NCI-H510A treated with DMSO at 0.1 percent for 48 hours (cell line): ENCODE results near the gene ETNK2.
"Not testable (repeated sequence)": the region's sequence is repeated elsewhere in the genome, so short reads cannot be mapped to it uniquely, and the experiment has no call there.

ENCODE experiments used
- DNase-seq: peaks from one replicate; lab custom pipeline; 2025; lab: John Stamatoyannopoulos, UW

The ETNK2 gene

DNA sequence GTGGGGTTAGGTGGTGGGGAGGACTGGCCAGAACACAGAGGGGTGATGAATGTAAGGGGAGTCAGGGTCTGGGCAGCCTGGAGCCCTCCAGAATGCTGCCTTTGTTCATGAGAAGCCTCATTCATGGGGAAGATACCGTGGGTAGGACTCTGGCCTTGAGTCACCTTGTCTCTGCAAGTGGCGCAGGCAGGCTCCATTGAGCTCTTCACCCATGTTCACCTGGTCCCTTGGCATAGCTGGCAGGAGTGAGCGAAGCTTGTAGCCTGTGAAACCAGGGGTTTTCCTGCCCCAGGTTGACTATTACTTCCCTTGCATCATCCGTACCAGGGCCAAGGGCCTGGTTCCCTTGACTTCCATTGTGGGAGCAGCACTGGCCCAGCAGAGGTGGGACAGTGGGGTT is 53.2 kb downstream of the ETNK2 start:
- DNase-seq, result no peak

DNA sequence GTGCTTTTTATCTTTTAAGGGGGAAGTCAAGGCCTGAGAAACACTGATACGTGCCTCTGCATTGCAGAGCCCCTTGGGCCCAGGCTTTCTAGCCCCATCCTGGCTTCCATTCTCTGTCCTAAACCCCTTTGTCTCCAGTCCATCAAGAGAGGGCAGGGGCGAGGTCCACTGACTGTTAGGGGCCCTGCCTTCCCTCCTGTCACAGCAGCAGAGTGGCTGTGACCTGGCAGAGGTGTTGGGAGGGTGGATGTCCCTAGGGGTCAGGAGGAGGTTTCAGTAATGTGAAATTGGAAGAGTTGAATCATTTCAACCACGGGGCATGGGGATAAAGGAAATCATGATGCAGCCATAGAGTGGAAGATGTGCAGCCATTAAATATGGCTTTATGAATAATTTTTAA is 54.9 kb downstream of the ETNK2 start:
- DNase-seq, result no peak

DNA sequence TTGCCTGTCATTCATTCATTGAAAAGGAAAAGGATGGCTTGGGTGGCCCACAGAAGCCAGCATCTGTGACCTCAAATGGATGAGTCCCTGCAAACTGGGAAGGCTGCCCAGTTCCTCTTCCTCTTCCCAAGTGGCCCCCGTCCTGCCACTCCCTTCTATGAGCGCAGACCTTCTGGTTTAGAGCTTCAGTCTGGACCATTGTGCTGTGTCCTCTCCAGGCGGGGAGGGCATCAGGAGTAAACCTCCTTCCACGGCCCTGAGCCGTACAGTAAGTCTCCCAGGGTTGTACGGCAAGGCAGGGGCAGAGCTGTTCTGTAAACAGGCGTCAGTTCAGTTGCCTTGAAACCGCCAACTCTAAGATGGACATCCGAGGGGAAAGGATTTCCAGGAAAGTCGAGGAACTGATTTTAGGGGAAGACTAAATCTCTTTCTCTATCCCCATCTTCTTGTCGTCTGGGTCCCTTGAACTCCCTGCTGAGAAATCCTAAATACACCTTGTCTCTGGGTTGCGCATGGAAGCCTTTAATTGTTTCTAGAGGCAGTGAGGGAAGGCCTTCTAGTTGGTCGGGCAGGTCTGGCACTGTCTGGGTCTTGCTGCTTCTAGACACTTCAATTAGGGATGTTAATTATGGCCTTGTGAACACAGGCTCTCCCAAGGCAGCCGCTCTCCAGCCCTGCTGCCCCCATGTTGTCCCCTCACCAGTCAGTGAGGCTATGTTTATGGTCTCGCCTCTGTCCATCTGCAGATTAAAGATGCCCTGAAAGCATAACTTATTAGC is 56.8 kb downstream of the ETNK2 start:
- DNase-seq, result no peak

DNA sequence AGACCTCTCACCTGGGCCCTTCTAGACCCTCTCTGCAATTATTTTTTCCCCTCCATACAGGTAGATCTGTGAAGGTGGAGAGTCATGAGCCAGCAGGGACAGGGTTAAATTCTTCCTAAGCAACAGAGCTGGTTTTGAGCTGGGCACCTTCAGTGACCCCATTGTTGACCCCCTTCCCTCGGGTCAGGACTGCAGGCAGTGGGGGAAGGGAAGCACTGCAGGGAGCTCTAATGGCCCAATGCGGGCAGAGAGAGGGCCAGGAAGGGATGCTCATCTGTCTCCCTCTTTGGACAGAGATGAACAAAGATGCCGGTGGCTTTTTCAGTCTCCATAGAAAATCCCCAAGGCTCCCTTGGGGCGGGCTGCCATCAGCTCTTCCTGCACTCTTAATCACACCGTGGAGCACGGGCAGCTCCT is 57.5 kb downstream of the ETNK2 start:
- no peak for DNase-seq

DNA sequence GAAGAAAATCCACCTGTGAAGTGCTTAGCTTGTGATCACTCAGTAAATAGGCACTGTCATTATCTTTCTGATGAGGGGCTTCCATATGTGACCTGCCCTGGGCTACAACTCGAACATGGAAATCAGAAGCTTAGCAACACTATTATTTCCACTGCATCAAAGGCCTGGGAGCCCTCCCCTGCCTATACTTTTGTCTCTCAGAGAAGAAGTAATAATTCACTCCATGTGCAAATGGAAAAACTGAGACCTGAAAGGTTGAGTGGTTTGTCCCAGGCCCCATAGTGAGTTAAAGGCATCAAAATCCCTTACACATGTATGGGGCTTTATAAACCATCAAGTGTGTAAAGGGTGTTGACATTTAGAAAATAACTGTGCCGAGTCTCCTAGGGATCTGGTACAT is 58.1 kb downstream of the ETNK2 start:
- no peak for DNase-seq

DNA sequence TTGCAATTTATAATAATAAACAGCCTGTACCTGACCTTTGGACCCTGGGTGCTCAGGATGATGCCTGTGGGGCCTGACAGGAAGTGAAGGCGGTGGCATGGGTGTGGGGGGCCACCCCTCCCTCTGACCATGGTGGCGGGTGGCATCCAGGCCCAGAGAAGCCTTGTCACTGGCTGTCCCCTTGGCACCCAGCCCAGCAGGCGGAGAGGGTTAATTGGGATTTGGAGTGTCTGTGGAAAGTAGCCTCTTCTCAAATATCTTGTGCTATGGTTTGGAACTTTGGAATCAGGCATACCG is 58.5 kb downstream of the ETNK2 start:
- DNase-seq, result peak; percentile 51

DNA sequence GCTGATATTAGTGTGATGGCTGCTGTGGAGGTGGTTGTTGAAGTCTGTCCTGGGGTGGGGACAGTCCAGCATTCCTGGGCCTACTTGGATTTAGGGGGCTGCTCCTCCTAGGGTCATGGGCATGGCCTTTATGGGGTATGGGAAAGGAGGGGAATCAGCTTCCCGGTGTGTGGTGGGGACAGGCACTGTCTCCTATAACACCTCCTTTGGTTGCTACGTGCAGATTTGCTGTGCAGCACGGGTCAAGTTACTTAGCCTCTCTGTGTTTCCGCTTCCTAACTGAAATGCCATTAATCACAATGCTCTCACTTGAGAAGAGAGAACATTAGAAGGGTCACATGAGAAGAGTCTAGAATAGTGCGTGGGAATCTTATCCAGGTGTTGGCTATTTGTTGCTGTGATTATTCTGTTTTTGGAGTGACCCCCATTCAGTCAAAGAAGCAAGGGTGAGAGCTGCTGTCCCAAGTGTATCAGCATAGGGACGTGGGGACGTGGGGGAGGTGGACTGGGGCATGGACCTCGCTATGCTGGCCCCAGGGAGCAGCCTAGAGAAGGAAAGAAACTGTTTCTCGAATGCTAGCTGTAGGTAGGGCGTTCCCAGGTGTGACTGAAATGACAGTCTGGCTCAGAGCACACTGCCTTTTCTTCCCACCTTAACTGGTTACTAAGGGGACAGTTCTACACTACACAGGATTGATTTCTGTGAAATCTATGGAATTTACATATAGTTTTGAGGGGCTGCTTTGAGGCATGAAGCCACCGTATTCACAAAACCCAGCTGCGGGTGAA is 59.0 kb downstream of the ETNK2 start:
- DNase-seq, result no peak

DNA sequence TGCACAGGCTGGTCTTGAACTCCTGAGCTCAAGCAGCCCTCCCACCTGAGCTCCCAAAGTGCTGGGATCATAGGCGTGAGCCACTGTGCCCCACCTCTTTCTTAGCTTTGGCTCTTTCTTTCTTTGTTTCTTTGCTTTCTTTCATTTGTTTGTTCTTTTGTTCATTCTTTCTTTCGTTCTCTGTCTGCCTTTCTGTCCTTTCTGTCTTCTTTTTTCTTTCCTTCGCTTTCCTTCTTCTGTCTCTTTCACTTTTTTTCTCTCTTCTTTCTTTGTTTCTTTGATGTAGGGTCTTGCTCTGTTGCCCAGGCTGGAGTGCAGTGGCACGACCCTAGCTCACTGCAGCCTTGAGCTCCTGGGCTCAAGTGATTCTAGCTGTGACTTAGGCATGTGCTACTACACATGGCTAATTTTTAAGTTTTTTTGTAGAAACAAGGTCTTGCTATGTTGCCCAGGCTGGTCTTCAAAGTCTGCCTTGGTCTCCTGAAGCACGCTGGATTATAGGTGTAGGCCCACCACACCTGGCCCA is 60.0 kb downstream of the ETNK2 start:
- no peak for DNase-seq

DNA sequence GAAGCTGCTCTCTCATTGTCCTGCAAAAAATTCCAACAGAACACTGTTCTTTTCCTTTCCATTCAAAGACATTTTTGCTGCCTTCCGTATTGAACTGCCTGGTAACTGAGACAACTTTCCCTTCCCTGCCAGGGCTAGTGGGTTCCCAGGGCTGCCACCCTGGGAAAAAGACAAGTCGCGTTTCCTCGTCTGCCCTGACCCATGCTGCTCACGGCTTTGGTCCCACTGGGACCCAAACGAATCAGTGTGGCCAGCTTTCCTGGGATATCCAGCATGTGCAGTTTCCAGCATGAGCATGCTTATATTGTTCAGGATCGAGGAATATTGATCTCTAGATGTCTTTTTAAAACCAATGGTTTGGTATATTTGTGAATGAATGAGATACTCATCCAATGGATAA is 60.8 kb downstream of the ETNK2 start:
- no peak for DNase-seq

DNA sequence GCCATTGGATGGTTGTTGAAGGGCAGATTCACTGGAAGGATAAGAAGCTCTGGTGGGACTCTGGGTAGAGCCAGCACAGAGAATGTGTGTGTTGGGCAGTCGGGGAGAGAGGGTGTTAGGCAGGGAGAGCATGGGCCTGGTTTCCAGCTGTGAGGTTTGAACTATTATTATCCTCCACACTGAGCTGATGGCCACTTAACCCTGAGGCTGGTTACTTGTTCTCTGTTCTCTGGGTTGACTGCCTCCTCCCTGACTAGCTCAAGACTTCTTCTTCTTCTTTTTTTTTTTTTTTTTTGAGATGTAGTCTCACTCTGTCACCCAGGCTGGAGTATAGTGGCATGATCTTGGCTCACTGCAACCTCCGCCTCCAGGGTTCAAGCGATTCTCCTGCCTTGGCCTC is 61.7 kb downstream of the ETNK2 start:
- DNase-seq, result not testable (repeated sequence)

DNA sequence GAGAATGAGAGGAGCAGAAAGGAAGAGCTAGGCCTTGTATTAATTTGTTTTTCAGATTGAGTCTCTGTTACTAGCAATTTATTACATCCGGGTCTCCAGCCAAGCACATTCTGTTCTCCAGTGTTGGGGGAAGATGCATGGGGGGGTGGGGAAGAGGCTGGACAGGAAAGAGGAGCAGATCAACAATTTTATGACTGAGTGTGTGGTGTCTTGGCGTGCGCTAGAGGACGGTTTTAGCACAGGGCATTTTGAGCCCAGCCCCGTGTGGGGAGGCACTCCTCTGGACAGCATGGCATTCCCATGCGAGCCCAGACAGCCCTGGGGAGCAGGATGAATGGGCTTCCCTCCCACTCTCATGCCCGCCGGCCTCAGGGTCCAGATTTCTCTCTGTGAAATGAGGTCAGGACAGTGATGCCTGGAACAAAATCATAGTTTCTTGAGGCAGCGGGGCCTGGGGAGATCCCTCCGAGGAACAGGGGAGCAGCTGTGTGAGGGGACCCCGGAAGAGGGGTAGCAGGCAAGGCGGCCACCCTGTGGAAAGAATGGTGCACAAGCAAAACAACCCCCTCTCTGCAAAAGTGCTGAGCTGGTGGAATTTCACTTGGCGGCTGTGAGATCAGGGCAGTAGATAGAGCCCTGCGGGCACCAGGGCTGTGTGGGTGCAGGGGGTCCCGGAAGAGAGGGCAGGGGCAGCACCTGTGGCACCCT is 62.6 kb downstream of the ETNK2 start:
- no peak for DNase-seq

DNA sequence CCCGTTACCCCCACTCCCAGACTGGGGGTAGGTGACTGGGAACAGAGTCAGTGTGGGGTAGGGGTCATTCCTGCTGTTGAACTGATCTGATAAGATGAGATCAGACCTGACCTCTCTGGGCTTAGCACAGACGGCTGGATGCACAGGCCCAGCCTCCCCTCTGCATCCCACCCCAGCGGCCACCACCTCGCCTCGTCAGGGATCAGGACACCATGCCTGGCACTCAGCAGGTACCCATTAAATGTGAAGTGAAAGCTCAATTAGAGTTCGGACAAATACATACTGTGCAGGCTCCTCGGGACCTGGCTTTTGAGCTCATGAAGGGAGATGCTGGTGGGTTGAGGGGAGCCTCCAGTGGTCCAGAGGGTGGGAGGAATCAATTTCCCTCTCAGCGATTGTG is 63.2 kb downstream of the ETNK2 start:
- DNase-seq, result no peak

DNA sequence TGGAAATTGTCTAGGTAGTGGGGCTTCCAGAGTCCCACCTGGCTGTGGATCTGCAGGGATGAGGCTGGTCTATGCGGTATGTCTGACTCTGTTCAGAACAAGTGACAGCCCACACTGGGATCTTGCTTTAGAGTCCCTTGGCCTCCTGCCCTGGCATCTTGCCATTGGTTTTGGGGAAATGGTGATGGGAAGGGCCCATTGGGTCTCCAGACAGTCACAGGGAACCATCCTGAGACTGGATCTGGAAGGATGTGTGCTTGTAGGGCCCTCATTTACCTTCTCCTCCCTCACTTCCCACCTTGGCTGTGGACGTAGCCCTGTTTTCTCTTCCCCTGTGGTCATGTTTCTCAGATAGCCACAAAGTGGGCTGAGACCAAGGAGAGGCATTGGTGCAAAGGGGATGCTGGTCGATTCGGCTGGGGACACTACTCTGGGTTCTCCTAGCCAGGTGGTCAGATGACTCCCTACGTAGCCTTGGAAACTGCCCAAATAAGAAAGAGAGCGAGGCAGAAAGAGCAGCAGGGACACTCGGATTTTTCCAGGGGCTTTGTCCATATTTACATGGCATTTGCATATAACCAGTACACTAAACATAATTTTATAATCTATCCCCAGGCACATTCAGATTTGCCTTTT is 63.8 kb downstream of the ETNK2 start:
- DNase-seq, result no peak

DNA sequence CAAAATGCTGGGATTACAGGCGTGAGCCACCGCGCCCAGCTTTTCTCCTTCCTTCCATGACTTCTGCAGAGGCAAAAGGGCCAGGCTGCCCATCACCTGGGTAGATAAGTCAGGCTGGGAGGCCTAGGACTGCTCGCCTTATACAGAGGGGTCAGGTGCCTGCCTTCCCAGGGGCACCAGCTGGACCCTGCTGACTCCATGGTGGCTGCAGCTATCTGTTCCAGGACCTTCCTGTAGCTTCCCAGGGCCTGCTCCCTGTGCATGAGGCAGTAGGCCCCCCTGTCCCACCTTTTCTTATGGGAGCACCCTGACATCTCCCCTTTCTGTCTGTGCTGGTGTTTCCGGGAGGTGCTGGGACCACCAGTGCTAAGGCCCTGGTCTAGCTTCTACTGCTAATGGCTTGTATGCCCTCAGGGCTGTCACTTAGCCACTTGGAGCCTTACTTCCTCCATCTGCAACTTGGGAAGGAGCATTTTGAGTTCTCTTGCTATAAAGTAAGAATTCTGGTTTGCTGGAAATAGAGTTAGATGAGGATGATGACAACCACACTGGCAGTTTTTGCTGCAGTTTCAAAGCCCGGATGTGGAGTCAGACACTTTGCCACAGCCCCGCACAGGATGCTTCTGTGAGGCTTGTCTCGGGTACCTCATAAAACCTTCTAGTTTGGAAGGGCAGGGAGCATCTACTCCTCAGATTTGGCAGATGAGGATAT is 64.5 kb downstream of the ETNK2 start:
- DNase-seq, result no peak

DNA sequence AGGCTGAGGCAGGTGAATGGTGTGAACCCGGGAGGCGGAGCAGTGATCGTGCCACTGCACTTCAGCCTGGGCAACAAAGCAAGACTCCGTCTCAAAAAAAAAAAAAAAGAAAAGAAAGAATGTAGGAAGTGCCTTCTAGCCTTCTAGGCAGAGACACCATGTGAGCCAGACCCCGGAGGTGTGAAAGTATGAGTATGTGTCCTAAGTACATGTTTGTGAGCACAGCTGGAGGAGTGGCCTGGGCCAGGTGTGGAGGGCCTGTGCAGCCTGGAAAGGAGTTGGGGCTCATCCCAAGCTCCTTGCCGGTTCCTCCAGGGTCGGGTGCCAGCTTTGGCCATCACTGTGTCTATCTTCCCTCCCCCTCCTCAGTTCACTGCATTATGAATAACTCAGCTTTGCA is 66.0 kb downstream of the ETNK2 start:
- DNase-seq, result no peak

DNA sequence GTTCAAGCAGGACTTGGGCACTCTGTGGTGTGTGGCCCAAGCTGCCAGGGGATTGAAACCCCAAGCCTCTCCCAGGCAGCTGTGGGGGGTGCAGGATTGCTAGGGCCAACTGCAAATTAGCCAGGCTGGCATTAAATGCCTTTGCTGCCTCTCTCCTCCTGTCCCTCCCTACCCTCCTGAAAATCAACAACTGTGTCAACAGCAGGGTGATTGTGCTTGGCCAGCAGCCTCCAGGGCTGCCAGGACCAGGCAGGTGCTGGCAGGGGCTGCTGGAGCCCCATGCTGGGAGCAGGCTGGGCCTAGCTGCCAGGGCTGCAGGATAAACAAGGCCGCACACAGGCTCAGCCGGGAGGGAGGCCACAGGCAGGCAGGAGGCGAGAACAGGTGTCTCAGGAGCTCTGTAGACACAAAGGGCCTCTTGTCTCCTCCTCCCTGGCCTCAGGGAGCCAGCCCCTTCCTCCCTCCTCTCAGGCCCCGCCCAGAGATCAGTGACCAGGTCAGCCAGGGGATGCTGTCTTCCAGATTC is 67.5 kb downstream of the ETNK2 start:
- DNase-seq, result peak; percentile 96

DNA sequence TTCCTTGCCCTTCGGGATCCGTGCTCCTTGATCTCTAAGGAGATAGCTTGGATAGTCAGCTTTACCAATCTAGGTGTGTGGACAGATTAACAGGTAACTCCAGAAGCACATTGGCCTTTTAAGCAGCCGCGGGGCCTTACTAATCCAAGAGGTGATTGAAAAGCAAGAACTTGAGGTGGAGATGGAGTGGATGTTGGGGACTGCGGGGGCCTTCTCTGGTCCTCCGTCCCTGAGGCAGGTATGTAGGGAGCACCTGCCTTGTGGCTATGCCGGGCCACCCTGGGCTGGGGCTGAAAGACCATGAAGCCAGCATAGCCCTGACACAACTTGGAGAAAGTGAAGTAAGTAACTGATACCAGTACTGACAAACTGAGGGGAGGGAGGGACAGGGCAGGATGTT is 68.4 kb downstream of the ETNK2 start:
- DNase-seq, result no peak

DNA sequence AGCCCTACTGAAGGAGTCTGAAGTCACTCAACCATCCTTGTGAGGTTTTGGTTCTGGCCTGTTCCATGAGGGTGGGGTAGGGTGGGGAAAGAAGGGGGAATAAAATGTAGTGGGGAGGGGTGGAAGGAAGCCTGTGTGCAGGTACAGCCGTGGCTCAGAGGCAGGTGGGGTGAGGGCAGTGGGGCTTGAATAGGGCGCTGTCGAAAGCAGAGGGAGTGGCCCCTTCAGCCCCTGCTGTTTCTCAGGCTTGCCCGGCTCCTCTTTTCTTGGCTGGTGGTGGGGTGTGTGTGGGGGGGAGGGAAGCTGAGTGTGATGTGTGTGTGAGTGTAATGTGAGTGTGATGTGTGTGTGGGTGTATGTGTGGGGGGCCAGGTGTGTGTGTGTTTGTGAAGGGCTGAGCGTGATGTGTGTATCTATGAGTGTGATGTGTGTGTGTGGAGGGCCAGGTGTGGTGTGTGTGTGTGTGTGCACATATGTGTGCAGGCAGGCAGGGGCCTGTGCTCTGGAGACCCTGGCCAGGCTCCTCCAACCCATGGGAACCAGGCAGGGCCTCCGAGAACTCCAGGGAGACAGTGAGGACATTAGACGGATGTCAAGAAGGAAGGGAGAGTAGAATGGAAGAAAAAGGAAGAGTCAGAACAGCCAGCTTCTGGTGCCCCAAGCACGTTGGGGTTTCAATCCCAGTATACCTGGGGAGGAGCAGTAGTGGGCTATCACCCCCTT is 69.9 kb downstream of the ETNK2 start:
- no peak for DNase-seq

DNA sequence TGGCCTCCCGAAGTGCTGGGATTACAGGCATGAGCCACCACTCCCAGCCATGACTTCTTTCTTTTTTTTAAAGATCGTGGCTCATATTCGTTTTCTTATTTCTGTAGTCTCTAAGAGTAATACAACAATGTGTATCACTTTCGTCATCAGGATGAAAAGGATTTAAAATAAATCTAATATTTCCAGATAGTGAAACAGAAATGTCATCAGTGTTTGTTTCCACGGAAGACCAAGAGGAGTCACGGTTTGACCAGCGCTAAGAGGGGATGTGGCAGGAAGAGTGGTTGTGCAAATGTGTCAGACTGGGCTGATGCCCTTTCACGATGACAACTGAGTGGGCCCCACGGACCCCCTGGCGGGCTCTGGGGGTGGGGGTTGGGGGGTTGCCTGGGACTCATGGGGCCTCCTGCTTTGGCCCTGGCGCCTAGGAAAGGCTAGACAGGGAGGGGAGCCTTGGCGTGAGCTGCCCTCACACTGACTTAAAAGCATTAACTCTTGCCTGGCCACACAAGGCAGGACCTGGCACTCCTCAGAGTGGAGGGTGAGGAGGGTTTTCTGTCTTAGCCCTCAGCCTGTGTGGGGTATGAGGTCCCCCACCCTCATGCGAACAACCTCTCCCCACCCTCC is 70.6 kb downstream of the ETNK2 start:
- DNase-seq, result no peak
